Endothelial cell of umbilical vein (primary cell): Measurements from ENCODE around the gene POLRMT. TPM values are rescaled to one million over a fixed set of nuclear protein-coding genes. Genes with fewer than 3 reads are reported as not detected.

Source experiments
- BruUV-seq: library from RNA; stranded (reverse); fragments of 400-500 nt; replicated peaks from 2 replicates; lab custom pipeline; 2021; lab: Mats Ljungman, UMichigan
- CTCF ChIA-PET: fragments of 300-600, 350-600 bp; sonication (Branson Sonifier 250); formaldehyde crosslinking; loops from one replicate; lab custom pipeline; 2021; ENCODE audit warnings: antibody characterized with exemption, inconsistent platforms; lab: Charles Lee
- POLR2A ChIA-PET: fragments of 300-600, 350-600 bp; sonication (Branson Sonifier 250); formaldehyde crosslinking; loops from one replicate; lab custom pipeline; 2021; ENCODE audit warnings: antibody characterized with exemption, inconsistent platforms; lab: Charles Lee
- DNase-seq: peaks from one replicate; pipeline ENCODE4 v3.0.0-alpha.2; 2011; ENCODE audit warnings: low read depth, low spot score
- FAIRE-seq: peaks from 2 replicates; lab custom pipeline; 2011; peaks lifted over from hg19 to GRCh38; lab: Jason Lieb, UNC
- H2AFZ ChIP-seq: 2 replicates; pipeline ENCODE4 v1.6.0; 2012; ENCODE audit warnings: low read depth, low read length, control low read depth, inconsistent platforms
- H3K27ac ChIP-seq: 2 replicates; pipeline ENCODE4 v1.5.1; 2011; ENCODE audit warnings: low read depth, mild to moderate bottlenecking, control low read depth, low read length, moderate library complexity; ENCODE audit not compliant: insufficient read depth
- H3K27me3 ChIP-seq, 2 experiments: 2 replicates each; pipeline versions ENCODE4 v1.6.0 to v1.6.1; 2011; ENCODE audit warnings: low read length in 2 of 2, mixed read lengths in 1 of 2; ENCODE audit not compliant: control insufficient read depth in 2 of 2, insufficient read depth in 2 of 2
- H3K36me3 ChIP-seq, 2 experiments: 2 replicates in 1 of 2; 3 replicates in 1 of 2; pipeline ENCODE4 v1.5.1; 2011; ENCODE audit warnings: low read length in 2 of 2, mild to moderate bottlenecking in 1 of 2, moderate library complexity in 1 of 2; ENCODE audit not compliant: control insufficient read depth in 2 of 2, insufficient read depth in 2 of 2; ENCODE audit errors: extremely low read depth in 1 of 2
- H3K4me1 ChIP-seq: 3 replicates; pipeline ENCODE4 v1.5.1; 2011; ENCODE audit warnings: mild to moderate bottlenecking, low read length; ENCODE audit not compliant: control insufficient read depth, insufficient read depth; ENCODE audit errors: extremely low read depth
- H3K4me2 ChIP-seq: 2 replicates; pipeline ENCODE4 v1.6.1; 2011; ENCODE audit warnings: low read length, control low read depth, mixed read lengths; ENCODE audit not compliant: insufficient read depth
- H3K4me3 ChIP-seq, 3 experiments: fragments of 200-600 bp in 1 of 3; sonication (generic), shearing (Covaris generic) in 1 of 3; replicated peaks in 1 of 3; 2 replicates each; pipeline ENCODE4 v1.5.1; 2011 to 2016; ENCODE audit warnings: control low read depth in 3 of 3, low read length in 3 of 3, mild to moderate bottlenecking in 2 of 3, inconsistent platforms in 1 of 3, low read depth in 1 of 3, moderate library complexity in 1 of 3; ENCODE audit not compliant: insufficient read depth in 1 of 3
- H3K79me2 ChIP-seq: 2 replicates; pipeline ENCODE4 v1.6.0; 2012; ENCODE audit warnings: low read length, inconsistent platforms; ENCODE audit not compliant: control insufficient read depth, insufficient read depth
- H3K9ac ChIP-seq: replicated peaks from 2 replicates; pipeline ENCODE3; 2011; ENCODE audit warnings: low read length, control low read depth; ENCODE audit not compliant: insufficient read depth; ENCODE audit errors: extremely low read depth
- H3K9me1 ChIP-seq: replicated peaks from 3 replicates; pipeline ENCODE4 v1.6.0; 2011; ENCODE audit warnings: mild to moderate bottlenecking, low read length; ENCODE audit not compliant: control insufficient read depth, insufficient read depth; ENCODE audit errors: extremely low read depth
- H3K9me3 ChIP-seq: replicated peaks from 2 replicates; pipeline ENCODE4 v1.5.1; 2012; ENCODE audit warnings: low read length, inconsistent platforms; ENCODE audit not compliant: control insufficient read depth, insufficient read depth
- H4K20me1 ChIP-seq: replicated peaks from 2 replicates; pipeline ENCODE3; 2011; ENCODE audit warnings: mild to moderate bottlenecking, low read length; ENCODE audit not compliant: control insufficient read depth, insufficient read depth; ENCODE audit errors: extremely low read depth
- CTCF ChIP-seq, 2 donors: IDR thresholded peaks; 1 replicate in 1 of 2; 2 replicates in 1 of 2; pipeline ENCODE4 v1.5.1; 2011; ENCODE audit warnings: low read length in 2 of 2, mild to moderate bottlenecking in 2 of 2, moderate library complexity in 2 of 2, control low read depth in 1 of 2, inconsistent platforms in 1 of 2, low read depth in 1 of 2; ENCODE audit not compliant: insufficient read depth in 1 of 2; ENCODE audit errors: extremely low read depth in 1 of 2
- EZH2 ChIP-seq: IDR thresholded peaks from 2 replicates; pipeline ENCODE4 v1.6.1; 2012; ENCODE audit warnings: borderline replicate concordance, low read depth, mild to moderate bottlenecking, moderate library complexity, low read length, inconsistent platforms; ENCODE audit not compliant: severe bottlenecking
- FOS ChIP-seq: IDR thresholded peaks from 2 replicates; pipeline ENCODE4 v1.6.1; 2011; ENCODE audit warnings: mild to moderate bottlenecking, low read length, moderate library complexity, borderline replicate concordance; ENCODE audit not compliant: insufficient read depth
- GATA2 ChIP-seq: IDR thresholded peaks from 2 replicates; pipeline ENCODE4 v1.7.0; 2011; ENCODE audit warnings: low read depth, mild to moderate bottlenecking, moderate library complexity, mixed read lengths, low read length; ENCODE audit not compliant: insufficient read length, insufficient read depth
- JUN ChIP-seq: IDR thresholded peaks from 2 replicates; pipeline ENCODE4 v1.6.1; 2011; ENCODE audit warnings: borderline replicate concordance, low read depth; ENCODE audit not compliant: insufficient read length, insufficient read depth
- MAX ChIP-seq: IDR thresholded peaks from 2 replicates; pipeline ENCODE4 v1.6.1; 2011; ENCODE audit not compliant: insufficient read depth, insufficient read length
- MYC ChIP-seq: IDR thresholded peaks from one replicate; pipeline ENCODE4 v1.6.1; 2011; ENCODE audit warnings: mild to moderate bottlenecking, low read depth, low read length
- POLR2A ChIP-seq: IDR thresholded peaks from 2 replicates; pipeline ENCODE4 v1.6.1; 2012; ENCODE audit warnings: low read depth, mild to moderate bottlenecking, control low read depth, low read length
- POLR2AphosphoS5 ChIP-seq: IDR thresholded peaks from 2 replicates; pipeline ENCODE4 v1.6.1; 2012; ENCODE audit warnings: low read depth, mild to moderate bottlenecking, control low read depth, low read length, moderate library complexity; ENCODE audit not compliant: insufficient read depth
- dilution Hi-C: fragments of 300-500 bp; cut with MboI; formaldehyde crosslinking; loops from one replicate; pipeline ENCODE4 v1.15.0; 2019; ENCODE audit warnings: low sequenced_read_pairs; ENCODE audit not compliant: extremely low pct_ligation_motif_present
- intact Hi-C: fragments of 100-400 bp; cut with micrococcal nuclease; formaldehyde crosslinking; loops from one replicate; pipeline ENCODE4 v1.10.0; 2022
- polyA plus RNA-seq, 4 experiments: library from polyadenylated mRNA; depleted of rRNA in 3 of 4; stranded (reverse) in 3 of 4; unstranded in 1 of 4; fragments of >200 nt; gene quantifications; 2 replicates each; pipeline versions ENCODE4 v1.2.1 to v1.2.3, GENCODE V29; 2011 to 2012; ENCODE audit warnings: missing spikeins in 1 of 4
- total RNA-seq: library from RNA; stranded (reverse); gene quantifications from 2 replicates; pipeline ENCODE4 v1.2.3, GENCODE V29; 2021

POLRMT gene
- total and polyA plus RNA-seq, 2 donors (not counting 3 experiments of a cell fraction or from before 2014, with no cell fraction given), result 38.9 to 50.6 TPM

- Histone ChIP-seq H4K20me1 (no peaks in the 10 kb centered on the region), H3K4me2 (no peak overlapping the region), H3K9me3 (no peaks in the 10 kb centered on the region), H3K36me3 (peaks cover 5 to 33% of the 10 kb centered on the region in 2 experiments), H3K4me3 (no peak overlapping the region), H2AFZ (no peak overlapping the region), H3K9me1 (no peaks in the 10 kb centered on the region), H3K79me2 (peaks cover 48% of the 10 kb centered on the region), H3K9ac (no peak overlapping the region), H3K27me3 (no peaks in the 10 kb centered on the region), H3K4me1 (peaks cover 11% of the 10 kb centered on the region), H3K27ac (no peak overlapping the region)
- ChIA-PET POLR2A (no interaction called here), CTCF (interaction anchor here (1.6 kb wide), 1 partner anchor 154 kb away, joined by 5 read pairs; no protein-coding TSS in a partner anchor)
- FAIRE-seq (no peak), DNase-seq (no peak)
- no TSS peak for BruUV-seq
- TF ChIP-seq EZH2, result no peak
- no peak for TF ChIP-seq POLR2A
- TF ChIP-seq CTCF (IDR thresholded peaks at IDR 0.05; ENCODE audit: extremely low read depth in 1 of 2, insufficient read depth in 1 of 2, low read depth in 1 of 2, low read length in 2 of 2), result no peak
- no peak for TF ChIP-seq MYC
- TF ChIP-seq MAX, result no peak
- no peak for TF ChIP-seq FOS
- no peak for TF ChIP-seq GATA2
- no peak for TF ChIP-seq POLR2AphosphoS5
- TF ChIP-seq JUN, result no peak
- intact Hi-C loops, result no loop called here
- dilution Hi-C loops, result no loop called here
Measured at GRCh38 chr19:580274-580835, 53.0 kb downstream of the POLRMT start.
